DOHH2 (cell line): ENCODE results near the gene LIPT1.
A peak's percentile ranks its signal among the peaks of the same experiment; 100 is the strongest.

Experiments used
- H3F3A ChIP-seq: fragments of 200-600 bp; sonication (generic), shearing (Covaris generic); 2 replicates; pipeline ENCODE4 v1.6.0; 2016; ENCODE audit warnings: antibody characterized with exemption, mild to moderate bottlenecking; ENCODE audit not compliant: control insufficient read depth, insufficient read depth
- H3K27ac ChIP-seq: fragments of 200-600 bp; sonication (generic); 2 replicates; pipeline ENCODE4 v1.5.1; 2014; ENCODE audit warnings: low read depth, mild to moderate bottlenecking, low read length, moderate library complexity
- H3K27me3 ChIP-seq: fragments of 200-600 bp; sonication (generic); 2 replicates; pipeline ENCODE4 v1.6.1; 2014; ENCODE audit warnings: mild to moderate bottlenecking, low read length, mixed read lengths; ENCODE audit not compliant: control insufficient read depth
- H3K36me3 ChIP-seq: fragments of 200-600 bp; sonication (generic); 2 replicates; pipeline ENCODE4 v1.6.1; 2014; ENCODE audit warnings: mild to moderate bottlenecking, low read length, moderate library complexity, mixed read lengths; ENCODE audit not compliant: control insufficient read depth
- H3K4me1 ChIP-seq: fragments of 200-600 bp; sonication (generic); 2 replicates; pipeline ENCODE4 v1.6.1; 2014; ENCODE audit warnings: mild to moderate bottlenecking, low read length, mixed read lengths; ENCODE audit not compliant: control insufficient read depth
- H3K4me2 ChIP-seq: fragments of 200-600 bp; sonication (generic); 2 replicates; pipeline ENCODE4 v1.6.0; 2014; ENCODE audit warnings: mild to moderate bottlenecking, low read length, moderate library complexity
- H3K4me3 ChIP-seq: fragments of 200-600 bp; sonication (generic); 2 replicates; pipeline ENCODE4 v1.5.1; 2014; ENCODE audit warnings: mild to moderate bottlenecking, low read length, mixed read lengths
- H3K79me2 ChIP-seq: fragments of 200-600 bp; sonication (generic); 2 replicates; pipeline ENCODE4 v1.6.1; 2014; ENCODE audit warnings: mild to moderate bottlenecking, low read length, mixed read lengths; ENCODE audit not compliant: control insufficient read depth
- H3K9me2 ChIP-seq: fragments of 200-600 bp; sonication (generic); replicated peaks from 2 replicates; pipeline ENCODE4 v1.6.1; 2014; ENCODE audit warnings: mild to moderate bottlenecking, low read length, mixed read lengths; ENCODE audit not compliant: control insufficient read depth
- H3K9me3 ChIP-seq: fragments of 200-600 bp; sonication (generic); 2 replicates; pipeline ENCODE4 v1.6.1; 2014; ENCODE audit warnings: antibody characterized with exemption, low read length, mixed read lengths; ENCODE audit not compliant: control insufficient read depth, insufficient read depth
- H4K20me1 ChIP-seq: fragments of 200-600 bp; sonication (generic); 2 replicates; pipeline ENCODE4 v1.6.0; 2014; ENCODE audit warnings: low read depth, mild to moderate bottlenecking, antibody characterized with exemption, low read length, moderate library complexity; ENCODE audit not compliant: control insufficient read depth, insufficient read depth
- EZH2phosphoT487 ChIP-seq: fragments of 200-600 bp; sonication (generic); IDR thresholded peaks from 2 replicates; pipeline ENCODE4 v1.6.1; 2017; ENCODE audit warnings: borderline replicate concordance, mild to moderate bottlenecking, antibody characterized with exemption, low read length, moderate library complexity, mixed read lengths
- TF ChIP-seq, protein P1 (sequence below): fragments of 200-600 bp; sonication (generic); IDR thresholded peaks from one replicate; pipeline ENCODE4 v1.5.1; 2014; ENCODE audit warnings: antibody characterized with exemption, mild to moderate bottlenecking, low read depth, low read length; ENCODE audit not compliant: poor library complexity, severe bottlenecking

The LIPT1 gene

GRCh38 chr2:99139003-99139402 lies 15.8 kb upstream of the LIPT1 start:
- H3K27ac ChIP-seq, result no peak overlapping the region
- H3F3A ChIP-seq, result 0 out of 2 replicates have a peak, but pooled peaks cover 4% of the 10 kb centered on the region
- peaks cover 13% of the 10 kb centered on the region for H3K79me2 ChIP-seq
- no peaks in the 10 kb centered on the region for H4K20me1 ChIP-seq
- no peak overlapping the region for H3K4me2 ChIP-seq
- H3K36me3 ChIP-seq, result peaks cover 2% of the 10 kb centered on the region; the same call in 1 of the 2 replicates
- no peaks in the 10 kb centered on the region for H3K27me3 ChIP-seq
- H3K9me3 ChIP-seq, result no peaks in the 10 kb centered on the region
- TF ChIP-seq, protein P1, sequence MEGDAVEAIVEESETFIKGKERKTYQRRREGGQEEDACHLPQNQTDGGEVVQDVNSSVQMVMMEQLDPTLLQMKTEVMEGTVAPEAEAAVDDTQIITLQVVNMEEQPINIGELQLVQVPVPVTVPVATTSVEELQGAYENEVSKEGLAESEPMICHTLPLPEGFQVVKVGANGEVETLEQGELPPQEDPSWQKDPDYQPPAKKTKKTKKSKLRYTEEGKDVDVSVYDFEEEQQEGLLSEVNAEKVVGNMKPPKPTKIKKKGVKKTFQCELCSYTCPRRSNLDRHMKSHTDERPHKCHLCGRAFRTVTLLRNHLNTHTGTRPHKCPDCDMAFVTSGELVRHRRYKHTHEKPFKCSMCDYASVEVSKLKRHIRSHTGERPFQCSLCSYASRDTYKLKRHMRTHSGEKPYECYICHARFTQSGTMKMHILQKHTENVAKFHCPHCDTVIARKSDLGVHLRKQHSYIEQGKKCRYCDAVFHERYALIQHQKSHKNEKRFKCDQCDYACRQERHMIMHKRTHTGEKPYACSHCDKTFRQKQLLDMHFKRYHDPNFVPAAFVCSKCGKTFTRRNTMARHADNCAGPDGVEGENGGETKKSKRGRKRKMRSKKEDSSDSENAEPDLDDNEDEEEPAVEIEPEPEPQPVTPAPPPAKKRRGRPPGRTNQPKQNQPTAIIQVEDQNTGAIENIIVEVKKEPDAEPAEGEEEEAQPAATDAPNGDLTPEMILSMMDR, result no peak
- TF ChIP-seq EZH2phosphoT487, result no peak
- peaks cover 22% of the 10 kb centered on the region for H3K4me1 ChIP-seq
- no peaks in the 10 kb centered on the region for H3K9me2 ChIP-seq
- H3K4me3 ChIP-seq, result no peak overlapping the region

DNA sequence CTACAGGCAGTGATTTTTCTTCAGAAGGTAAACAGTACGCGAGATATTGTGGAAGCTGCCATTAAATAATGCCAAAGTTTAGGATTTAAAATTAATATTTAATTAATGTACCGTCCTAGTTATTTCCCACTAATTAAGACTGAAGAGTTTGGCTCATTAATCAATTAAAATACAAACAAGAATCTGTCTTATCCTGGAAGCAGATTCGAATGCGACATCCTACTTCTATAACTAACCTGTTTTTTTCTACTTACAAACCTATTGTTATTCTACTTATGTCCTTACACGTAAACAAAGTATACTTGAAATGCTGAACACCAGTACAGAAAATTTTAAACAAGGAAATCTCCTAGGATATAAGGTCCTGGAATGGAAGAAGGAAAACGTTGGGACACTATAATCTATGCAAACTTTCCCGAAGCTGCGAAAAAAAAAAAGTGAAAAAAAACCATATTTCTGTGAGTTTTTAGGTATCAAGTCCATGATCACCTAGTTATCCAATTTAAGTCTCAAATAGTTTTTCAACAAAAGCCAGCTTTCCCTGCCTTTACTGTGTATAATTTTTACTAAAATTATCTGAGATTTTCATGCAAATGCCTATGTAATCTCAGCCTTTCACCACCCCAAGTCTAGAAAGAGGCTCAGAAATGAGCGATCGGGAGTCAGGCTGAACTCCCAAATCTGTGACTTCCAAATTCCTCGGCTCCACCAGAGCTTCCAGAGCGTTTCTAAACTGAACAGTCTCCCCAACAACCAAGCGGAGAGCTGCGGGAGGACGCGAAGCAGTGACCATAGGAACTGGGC lies 14.5 kb upstream of the LIPT1 start:
- Histone ChIP-seq H4K20me1 (no peaks in the 10 kb centered on the region), H3K79me2 (peaks cover 13% of the 10 kb centered on the region), H3K9me3 (no peaks in the 10 kb centered on the region), H3F3A (0 out of 2 replicates have a peak, but pooled peaks cover 4% of the 10 kb centered on the region), H3K4me2 (peak overlapping the region; percentile 94), H3K27ac (peak overlapping the region; percentile 57), H3K27me3 (no peaks in the 10 kb centered on the region), H3K9me2 (no peaks in the 10 kb centered on the region), H3K4me3 (peak overlapping the region; percentile 88), H3K36me3 (no peaks in the 10 kb centered on the region), H3K4me1 (peaks cover 26% of the 10 kb centered on the region)
- TF ChIP-seq EZH2phosphoT487, result no peak
- TF ChIP-seq, protein P1, result no peak

GRCh38 chr2:99140860-99141109 lies 14.0 kb upstream of the LIPT1 start:
- H3K4me1 ChIP-seq, result peaks cover 26% of the 10 kb centered on the region
- TF ChIP-seq EZH2phosphoT487, result no peak
- TF ChIP-seq, protein P1, result no peak
- no peaks in the 10 kb centered on the region for H3K36me3 ChIP-seq
- no peaks in the 10 kb centered on the region for H3K9me3 ChIP-seq
- H3K27me3 ChIP-seq, result no peaks in the 10 kb centered on the region
- H3K27ac ChIP-seq, result peak overlapping the region; percentile 57
- H3K4me2 ChIP-seq, result peak overlapping the region; percentile 94
- H4K20me1 ChIP-seq, result no peaks in the 10 kb centered on the region
- H3F3A ChIP-seq, result 0 out of 2 replicates have a peak, but pooled peaks cover 4% of the 10 kb centered on the region
- H3K79me2 ChIP-seq, result peaks cover 13% of the 10 kb centered on the region
- peak overlapping the region; percentile 88 for H3K4me3 ChIP-seq
- H3K9me2 ChIP-seq, result no peaks in the 10 kb centered on the region
